K562 (cell line): ENCODE data around the gene CRYBA1. TPM values are rescaled to one million over a fixed set of nuclear protein-coding genes. Genes with fewer than 3 reads are reported as not detected.
A peak's percentile ranks its signal among the peaks of the same experiment; 100 is the strongest.

Experiments used
- BRD9 ChIP-seq: fragments of 450-650 bp; IDR thresholded peaks from 2 replicates; pipeline ENCODE4 v1.6.1; 2018; ENCODE audit warnings: low read depth; ENCODE audit not compliant: partially characterized antibody
- CSDE1 ChIP-seq, 2 experiments: fragments of 450-650 bp; IDR thresholded peaks; 2 replicates each; pipeline ENCODE4 v1.6.1; 2016; ENCODE audit warnings: mild to moderate bottlenecking in 1 of 2
- FOXK2 ChIP-seq, 2 experiments: fragments of 450-650 bp; IDR thresholded peaks in 1 of 2; conservative IDR thresholded peaks in 1 of 2; 2 replicates each; pipeline ENCODE4 v1.6.1; 2016; ENCODE audit warnings: low read depth in 2 of 2, mild to moderate bottlenecking in 1 of 2
- GABPB2 ChIP-seq: fragments of 250-450 bp; sonication (Bioruptor Pico); conservative IDR thresholded peaks from 2 replicates; pipeline ENCODE4 v1.5.1; 2021; ENCODE audit warnings: mild to moderate bottlenecking
- MCM5 ChIP-seq: fragments of 450-650 bp; IDR thresholded peaks from 2 replicates; pipeline ENCODE4 v1.6.1; 2016; ENCODE audit warnings: low read depth
- NFRKB ChIP-seq: fragments of 450-650 bp; IDR thresholded peaks from 2 replicates; pipeline ENCODE4 v1.6.1; 2016; ENCODE audit warnings: low read depth
- NONO ChIP-seq, 2 experiments: fragments of 200-400 bp in 1 of 2; fragments of 450-650 bp in 1 of 2; formaldehyde crosslinking in 1 of 2; IDR thresholded peaks; 2 replicates each; pipeline ENCODE4 v1.6.1; 2017; ENCODE audit warnings: low read depth in 2 of 2, mild to moderate bottlenecking in 2 of 2, moderate library complexity in 2 of 2, low read length in 1 of 2
- PHTF2 ChIP-seq: fragments of 250-450 bp; sonication (Bioruptor Pico); IDR thresholded peaks from 2 replicates; pipeline ENCODE4 v1.5.0; 2021; ENCODE audit warnings: mild to moderate bottlenecking
- PTBP1 ChIP-seq: fragments of 200-400 bp; formaldehyde crosslinking; IDR thresholded peaks from 2 replicates; pipeline ENCODE4 v1.6.1; 2017; ENCODE audit warnings: low read depth, low read length
- RCOR1 ChIP-seq, 2 experiments: IDR thresholded peaks; 2 replicates each; pipeline ENCODE4 v1.6.1; 2012; ENCODE audit warnings: low read depth in 2 of 2, low read length in 2 of 2, borderline replicate concordance in 1 of 2, improper control_type of control experiment in 1 of 2
- SMARCA5 ChIP-seq: fragments of 450-650 bp; IDR thresholded peaks from 2 replicates; pipeline ENCODE4 v1.6.1; 2016
- SMARCE1 ChIP-seq: fragments of 450-650 bp; IDR thresholded peaks from 2 replicates; pipeline ENCODE4 v1.7.1; 2016; ENCODE audit warnings: mild to moderate bottlenecking
- ZFP1 ChIP-seq: fragments of 450-650 bp; formaldehyde crosslinking; IDR thresholded peaks from 2 replicates; pipeline ENCODE4 v1.4.0; 2020; ENCODE audit warnings: mild to moderate bottlenecking, mixed read lengths
- polyA plus RNA-seq, 8 experiments: library from polyadenylated mRNA; depleted of rRNA in 4 of 8; stranded (reverse) in 5 of 8; unstranded in 3 of 8; fragments of >200 nt; fragmentation: Nextera tagmentation in 2 of 8; fragmentation: Illumina TruSeq in 1 of 8; extraction: Ambion mirVana in 2 of 8; extraction: Trizol in 1 of 8; gene quantifications; 2 replicates each; pipeline versions ENCODE4 v1.2.1 to v1.2.3, GENCODE V29; 2011 to 2014; ENCODE audit warnings: inconsistent platforms in 1 of 8, missing spikeins in 1 of 8
- total RNA-seq, 7 experiments: library from RNA; depleted of rRNA in 6 of 7; stranded (reverse); fragments of >200 nt in 6 of 7; fragmentation: Illumina TruSeq in 2 of 7; extraction: Trizol in 2 of 7; gene quantifications; 2 replicates each; pipeline versions ENCODE4 v1.2.1 to v1.2.3, GENCODE V29; 2011 to 2021; ENCODE audit warnings: low replicate concordance in 1 of 7
- TF ChIP-seq, protein P1 (sequence below): fragments of 450-650 bp; IDR thresholded peaks from 2 replicates; pipeline ENCODE4 v1.6.1; 2018; ENCODE audit warnings: mild to moderate bottlenecking, low read depth; ENCODE audit not compliant: partially characterized antibody
- TF ChIP-seq, protein P2 (sequence below), 2 experiments: fragments of 450-650 bp; IDR thresholded peaks; 2 replicates each; pipeline ENCODE4 v1.6.1; 2018; ENCODE audit warnings: mild to moderate bottlenecking in 2 of 2, low read depth in 1 of 2; ENCODE audit not compliant: partially characterized antibody in 2 of 2
- TF ChIP-seq, protein P3 (sequence below): fragments of 450-650 bp; IDR thresholded peaks from 2 replicates; pipeline ENCODE4 v1.6.1; 2016; ENCODE audit warnings: low read depth

The CRYBA1 gene
- total and polyA plus RNA-seq, 9 of the 15 experiments (the other 6 are each of a cell fraction or from before 2014, with no cell fraction given): not detected

DNA sequence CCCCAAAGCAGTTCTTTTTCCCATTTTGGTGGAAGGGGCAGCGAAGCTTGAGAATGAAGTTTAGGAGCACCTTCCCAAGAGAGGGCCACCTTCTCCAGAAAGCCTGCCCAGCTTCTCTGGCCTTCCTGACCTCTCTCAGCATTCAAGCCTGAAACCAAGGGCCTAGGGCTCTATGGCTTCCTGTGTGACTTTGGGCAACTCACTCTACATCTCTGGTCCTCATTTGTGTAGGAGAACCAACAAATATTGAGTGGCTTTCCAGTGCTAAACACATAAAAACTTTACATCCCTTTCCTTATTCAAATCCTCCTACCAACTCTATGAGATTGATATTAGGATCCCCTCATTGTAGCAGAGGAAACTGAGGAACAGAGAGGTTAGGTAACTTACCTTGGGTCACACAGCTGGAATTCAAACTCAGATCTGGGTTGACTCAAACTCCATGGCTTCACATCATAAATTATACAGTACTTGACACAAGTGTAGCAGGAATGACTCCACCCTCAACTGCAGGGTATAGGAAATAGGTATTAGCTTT lies 34.5 kb upstream of the CRYBA1 start (continued):
- TF ChIP-seq, protein P1, sequence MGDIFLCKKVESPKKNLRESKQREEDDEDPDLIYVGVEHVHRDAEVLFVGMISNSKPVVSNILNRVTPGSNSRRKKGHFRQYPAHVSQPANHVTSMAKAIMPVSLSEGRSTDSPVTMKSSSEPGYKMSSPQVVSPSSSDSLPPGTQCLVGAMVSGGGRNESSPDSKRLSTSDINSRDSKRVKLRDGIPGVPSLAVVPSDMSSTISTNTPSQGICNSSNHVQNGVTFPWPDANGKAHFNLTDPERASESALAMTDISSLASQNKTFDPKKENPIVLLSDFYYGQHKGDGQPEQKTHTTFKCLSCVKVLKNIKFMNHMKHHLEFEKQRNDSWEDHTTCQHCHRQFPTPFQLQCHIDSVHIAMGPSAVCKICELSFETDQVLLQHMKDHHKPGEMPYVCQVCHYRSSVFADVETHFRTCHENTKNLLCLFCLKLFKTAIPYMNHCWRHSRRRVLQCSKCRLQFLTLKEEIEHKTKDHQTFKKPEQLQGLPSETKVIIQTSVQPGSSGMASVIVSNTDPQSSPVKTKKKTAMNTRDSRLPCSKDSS: no peak
- TF ChIP-seq GABPB2 (CRISPR knock-in tag): no peak
- TF ChIP-seq ZFP1 (CRISPR knock-in tag): no peak
- TF ChIP-seq FOXK2 (conservative IDR thresholded peaks at IDR 0.05 in 1 of 2, IDR thresholded peaks at IDR 0.05 in 1 of 2; ENCODE audit: low read depth in 2 of 2): no peak
- TF ChIP-seq, protein P2, sequence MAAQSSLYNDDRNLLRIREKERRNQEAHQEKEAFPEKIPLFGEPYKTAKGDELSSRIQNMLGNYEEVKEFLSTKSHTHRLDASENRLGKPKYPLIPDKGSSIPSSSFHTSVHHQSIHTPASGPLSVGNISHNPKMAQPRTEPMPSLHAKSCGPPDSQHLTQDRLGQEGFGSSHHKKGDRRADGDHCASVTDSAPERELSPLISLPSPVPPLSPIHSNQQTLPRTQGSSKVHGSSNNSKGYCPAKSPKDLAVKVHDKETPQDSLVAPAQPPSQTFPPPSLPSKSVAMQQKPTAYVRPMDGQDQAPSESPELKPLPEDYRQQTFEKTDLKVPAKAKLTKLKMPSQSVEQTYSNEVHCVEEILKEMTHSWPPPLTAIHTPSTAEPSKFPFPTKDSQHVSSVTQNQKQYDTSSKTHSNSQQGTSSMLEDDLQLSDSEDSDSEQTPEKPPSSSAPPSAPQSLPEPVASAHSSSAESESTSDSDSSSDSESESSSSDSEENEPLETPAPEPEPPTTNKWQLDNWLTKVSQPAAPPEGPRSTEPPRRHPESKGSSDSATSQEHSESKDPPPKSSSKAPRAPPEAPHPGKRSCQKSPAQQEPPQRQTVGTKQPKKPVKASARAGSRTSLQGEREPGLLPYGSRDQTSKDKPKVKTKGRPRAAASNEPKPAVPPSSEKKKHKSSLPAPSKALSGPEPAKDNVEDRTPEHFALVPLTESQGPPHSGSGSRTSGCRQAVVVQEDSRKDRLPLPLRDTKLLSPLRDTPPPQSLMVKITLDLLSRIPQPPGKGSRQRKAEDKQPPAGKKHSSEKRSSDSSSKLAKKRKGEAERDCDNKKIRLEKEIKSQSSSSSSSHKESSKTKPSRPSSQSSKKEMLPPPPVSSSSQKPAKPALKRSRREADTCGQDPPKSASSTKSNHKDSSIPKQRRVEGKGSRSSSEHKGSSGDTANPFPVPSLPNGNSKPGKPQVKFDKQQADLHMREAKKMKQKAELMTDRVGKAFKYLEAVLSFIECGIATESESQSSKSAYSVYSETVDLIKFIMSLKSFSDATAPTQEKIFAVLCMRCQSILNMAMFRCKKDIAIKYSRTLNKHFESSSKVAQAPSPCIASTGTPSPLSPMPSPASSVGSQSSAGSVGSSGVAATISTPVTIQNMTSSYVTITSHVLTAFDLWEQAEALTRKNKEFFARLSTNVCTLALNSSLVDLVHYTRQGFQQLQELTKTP (IDR thresholded peaks at IDR 0.05; ENCODE audit: low read depth in 1 of 2, partially characterized antibody in 2 of 2): peak in 1 of 2 experiments; percentile 90
- no peak for TF ChIP-seq PHTF2 (CRISPR knock-in tag)
- no peak for TF ChIP-seq CSDE1 (IDR thresholded peaks at IDR 0.05)
- no peak for TF ChIP-seq NFRKB
- TF ChIP-seq MCM5: no peak
- TF ChIP-seq RCOR1 (IDR thresholded peaks at IDR 0.05; ENCODE audit: borderline replicate concordance in 1 of 2, low read depth in 2 of 2, low read length in 2 of 2): peak; percentile 21 to 31; a peak in 1 of 4 replicates
- TF ChIP-seq SMARCA5: peak; percentile 100
- TF ChIP-seq, protein P3, sequence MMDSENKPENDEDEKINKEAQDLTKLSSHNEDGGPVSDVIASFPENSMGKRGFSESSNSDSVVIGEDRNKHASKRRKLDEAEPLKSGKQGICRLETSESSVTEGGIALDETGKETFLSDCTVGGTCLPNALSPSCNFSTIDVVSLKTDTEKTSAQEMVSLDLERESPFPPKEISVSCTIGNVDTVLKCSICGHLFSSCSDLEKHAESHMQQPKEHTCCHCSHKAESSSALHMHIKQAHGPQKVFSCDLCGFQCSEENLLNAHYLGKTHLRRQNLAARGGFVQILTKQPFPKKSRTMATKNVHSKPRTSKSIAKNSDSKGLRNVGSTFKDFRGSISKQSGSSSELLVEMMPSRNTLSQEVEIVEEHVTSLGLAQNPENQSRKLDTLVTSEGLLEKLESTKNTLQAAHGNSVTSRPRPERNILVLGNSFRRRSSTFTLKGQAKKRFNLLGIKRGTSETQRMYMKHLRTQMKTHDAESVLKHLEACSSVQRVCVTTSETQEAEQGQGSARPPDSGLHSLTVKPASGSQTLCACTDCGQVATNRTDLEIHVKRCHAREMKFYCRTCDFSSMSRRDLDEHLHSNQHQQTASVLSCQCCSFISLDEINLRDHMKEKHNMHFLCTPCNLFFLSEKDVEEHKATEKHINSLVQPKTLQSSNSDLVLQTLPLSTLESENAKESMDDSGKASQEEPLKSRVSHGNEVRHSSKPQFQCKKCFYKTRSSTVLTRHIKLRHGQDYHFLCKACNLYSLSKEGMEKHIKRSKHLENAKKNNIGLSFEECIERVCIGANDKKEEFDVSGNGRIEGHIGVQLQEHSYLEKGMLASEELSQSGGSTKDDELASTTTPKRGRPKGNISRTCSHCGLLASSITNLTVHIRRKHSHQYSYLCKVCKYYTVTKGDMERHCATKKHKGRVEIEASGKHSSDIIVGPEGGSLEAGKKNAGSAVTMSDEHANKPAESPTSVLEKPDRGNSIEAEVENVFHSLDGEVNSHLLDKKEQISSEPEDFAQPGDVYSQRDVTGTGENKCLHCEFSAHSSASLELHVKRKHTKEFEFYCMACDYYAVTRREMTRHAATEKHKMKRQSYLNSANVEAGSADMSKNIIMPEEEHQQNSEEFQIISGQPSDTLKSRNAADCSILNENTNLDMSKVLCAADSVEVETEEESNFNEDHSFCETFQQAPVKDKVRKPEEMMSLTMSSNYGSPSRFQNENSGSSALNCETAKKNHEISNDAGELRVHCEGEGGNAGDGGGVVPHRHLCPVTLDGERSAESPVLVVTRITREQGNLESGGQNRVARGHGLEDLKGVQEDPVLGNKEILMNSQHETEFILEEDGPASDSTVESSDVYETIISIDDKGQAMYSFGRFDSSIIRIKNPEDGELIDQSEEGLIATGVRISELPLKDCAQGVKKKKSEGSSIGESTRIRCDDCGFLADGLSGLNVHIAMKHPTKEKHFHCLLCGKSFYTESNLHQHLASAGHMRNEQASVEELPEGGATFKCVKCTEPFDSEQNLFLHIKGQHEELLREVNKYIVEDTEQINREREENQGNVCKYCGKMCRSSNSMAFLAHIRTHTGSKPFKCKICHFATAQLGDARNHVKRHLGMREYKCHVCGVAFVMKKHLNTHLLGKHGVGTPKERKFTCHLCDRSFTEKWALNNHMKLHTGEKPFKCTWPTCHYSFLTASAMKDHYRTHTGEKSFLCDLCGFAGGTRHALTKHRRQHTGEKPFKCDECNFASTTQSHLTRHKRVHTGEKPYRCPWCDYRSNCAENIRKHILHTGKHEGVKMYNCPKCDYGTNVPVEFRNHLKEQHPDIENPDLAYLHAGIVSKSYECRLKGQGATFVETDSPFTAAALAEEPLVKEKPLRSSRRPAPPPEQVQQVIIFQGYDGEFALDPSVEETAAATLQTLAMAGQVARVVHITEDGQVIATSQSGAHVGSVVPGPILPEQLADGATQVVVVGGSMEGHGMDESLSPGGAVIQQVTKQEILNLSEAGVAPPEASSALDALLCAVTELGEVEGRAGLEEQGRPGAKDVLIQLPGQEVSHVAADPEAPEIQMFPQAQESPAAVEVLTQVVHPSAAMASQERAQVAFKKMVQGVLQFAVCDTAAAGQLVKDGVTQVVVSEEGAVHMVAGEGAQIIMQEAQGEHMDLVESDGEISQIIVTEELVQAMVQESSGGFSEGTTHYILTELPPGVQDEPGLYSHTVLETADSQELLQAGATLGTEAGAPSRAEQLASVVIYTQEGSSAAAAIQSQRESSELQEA: no peak
- TF ChIP-seq NONO (IDR thresholded peaks at IDR 0.05; ENCODE audit: low read depth in 2 of 2, low read length in 1 of 2): no peak
- no peak for TF ChIP-seq SMARCE1
- peak; percentile 100 for TF ChIP-seq BRD9
- peak; percentile 70; the same call in 1 of the 2 replicates for TF ChIP-seq PTBP1
